SK-N-SH treated with all-trans-retinoic acid at 6 μM for 48 hours (cell line): ENCODE measurements around the gene LRRC7.
A peak's percentile ranks its signal among the peaks of the same experiment; 100 is the strongest.

Source experiments
- ATAC-seq: fragments of 200-7000 bp; cut with Tn5 transposase; 3 replicates; pipeline ENCODE4 v1.9.1; 2020; ENCODE audit warnings: mild to moderate bottlenecking, moderate library complexity
- ARNTL ChIP-seq: fragments of 450-650 bp; formaldehyde crosslinking; IDR thresholded peaks from 2 replicates; pipeline ENCODE4 v1.5.0; 2020; ENCODE audit warnings: low read depth, mild to moderate bottlenecking, moderate library complexity, borderline replicate concordance
- BACH2 ChIP-seq: fragments of 250-450 bp; sonication (Bioruptor Pico); IDR thresholded peaks from 2 replicates; pipeline ENCODE4 v1.9.0; 2021; ENCODE audit warnings: mild to moderate bottlenecking, borderline replicate concordance
- CSDC2 ChIP-seq: fragments of 250-450 bp; sonication (Bioruptor Pico); IDR thresholded peaks from 2 replicates; pipeline ENCODE4 v1.5.0; 2020; ENCODE audit warnings: mild to moderate bottlenecking, moderate library complexity
- ESRRG ChIP-seq: fragments of 250-450 bp; sonication (Bioruptor Pico); IDR thresholded peaks from 2 replicates; pipeline ENCODE4 v1.6.1; 2021; ENCODE audit warnings: mild to moderate bottlenecking
- GLIS3 ChIP-seq: fragments of 250-450 bp; sonication (Bioruptor Pico); IDR thresholded peaks from 2 replicates; pipeline ENCODE4 v1.5.0; 2020; ENCODE audit warnings: mild to moderate bottlenecking, moderate library complexity
- ISL1 ChIP-seq: fragments of 250-450 bp; sonication (Bioruptor Pico); IDR thresholded peaks from 2 replicates; pipeline ENCODE4 v2.1.2; 2022; ENCODE audit warnings: mild to moderate bottlenecking, moderate library complexity
- OSR1 ChIP-seq: fragments of 250-450 bp; sonication (Bioruptor Pico); IDR thresholded peaks from 2 replicates; pipeline ENCODE4 v1.8.0; 2022; ENCODE audit warnings: moderate library complexity, mild to moderate bottlenecking, inconsistent platforms
- PPARA ChIP-seq: fragments of 250-450 bp; sonication (Bioruptor Pico); IDR thresholded peaks from 2 replicates; pipeline ENCODE4 v1.5.0; 2020; ENCODE audit warnings: mild to moderate bottlenecking, borderline replicate concordance
- SNAI2 ChIP-seq: fragments of 250-450 bp; sonication (Bioruptor Pico); IDR thresholded peaks from 2 replicates; pipeline ENCODE4 v1.5.0; 2020; ENCODE audit warnings: mild to moderate bottlenecking, moderate library complexity
- TCF4 ChIP-seq: fragments of 250-450 bp; sonication (Bioruptor Pico); IDR thresholded peaks from 2 replicates; pipeline ENCODE4 v1.8.0; 2021; ENCODE audit warnings: mild to moderate bottlenecking, moderate library complexity, borderline replicate concordance
- TOX ChIP-seq: fragments of 250-450 bp; sonication (Bioruptor Pico); IDR thresholded peaks from 2 replicates; pipeline ENCODE4 v1.8.0; 2021; ENCODE audit warnings: mild to moderate bottlenecking, moderate library complexity, borderline replicate concordance
- ZC3H10 ChIP-seq: fragments of 250-450 bp; sonication (Bioruptor Pico); IDR thresholded peaks from 2 replicates; pipeline ENCODE4 v1.5.1; 2021; ENCODE audit warnings: mild to moderate bottlenecking, moderate library complexity
- ZFP3 ChIP-seq: fragments of 250-450 bp; sonication (Bioruptor Pico); IDR thresholded peaks from 2 replicates; pipeline ENCODE4 v1.5.0; 2020; ENCODE audit warnings: mild to moderate bottlenecking, moderate library complexity
- ZFP30 ChIP-seq: fragments of 450-650 bp; formaldehyde crosslinking; IDR thresholded peaks from 2 replicates; pipeline ENCODE4 v1.5.0; 2022; ENCODE audit warnings: mild to moderate bottlenecking, moderate library complexity
- ZNF565 ChIP-seq: fragments of 450-650 bp; formaldehyde crosslinking; conservative IDR thresholded peaks from 2 replicates; pipeline ENCODE4 v1.5.0; 2020; ENCODE audit warnings: low read depth, mild to moderate bottlenecking, moderate library complexity
- ZNF70 ChIP-seq: fragments of 450-650 bp; formaldehyde crosslinking; IDR thresholded peaks from 2 replicates; pipeline ENCODE4 v1.5.0; 2020; ENCODE audit warnings: mild to moderate bottlenecking, moderate library complexity
- ZNF8 ChIP-seq: fragments of 450-650 bp; formaldehyde crosslinking; IDR thresholded peaks from 2 replicates; pipeline ENCODE4 v1.5.0; 2020; ENCODE audit warnings: mild to moderate bottlenecking, moderate library complexity
- TF ChIP-seq, protein P1 (sequence below): fragments of 250-450 bp; sonication (Bioruptor Pico); IDR thresholded peaks from 2 replicates; pipeline ENCODE4 v1.5.1; 2021; ENCODE audit warnings: mild to moderate bottlenecking, moderate library complexity
- TF ChIP-seq, protein P2 (sequence below): fragments of 250-450 bp; sonication (Bioruptor Pico); IDR thresholded peaks from 2 replicates; pipeline ENCODE4 v1.8.0; 2020; ENCODE audit warnings: mild to moderate bottlenecking, moderate library complexity, borderline replicate concordance
- TF ChIP-seq, protein P3 (sequence below): fragments of 250-450 bp; sonication (Bioruptor Pico); IDR thresholded peaks from 2 replicates; pipeline ENCODE4 v1.5.0; 2020; ENCODE audit warnings: mild to moderate bottlenecking, moderate library complexity
- TF ChIP-seq, protein P4 (sequence below): fragments of 250-450 bp; sonication (Bioruptor Pico); IDR thresholded peaks from 2 replicates; pipeline ENCODE4 v1.8.0; 2021; ENCODE audit warnings: low read depth, mild to moderate bottlenecking, moderate library complexity, borderline replicate concordance
- TF ChIP-seq, protein P5 (sequence below): fragments of 250-450 bp; sonication (Bioruptor Pico); IDR thresholded peaks from 2 replicates; pipeline ENCODE4 v1.5.1; 2020; ENCODE audit warnings: low read depth, mild to moderate bottlenecking, moderate library complexity

The LRRC7 gene

DNA sequence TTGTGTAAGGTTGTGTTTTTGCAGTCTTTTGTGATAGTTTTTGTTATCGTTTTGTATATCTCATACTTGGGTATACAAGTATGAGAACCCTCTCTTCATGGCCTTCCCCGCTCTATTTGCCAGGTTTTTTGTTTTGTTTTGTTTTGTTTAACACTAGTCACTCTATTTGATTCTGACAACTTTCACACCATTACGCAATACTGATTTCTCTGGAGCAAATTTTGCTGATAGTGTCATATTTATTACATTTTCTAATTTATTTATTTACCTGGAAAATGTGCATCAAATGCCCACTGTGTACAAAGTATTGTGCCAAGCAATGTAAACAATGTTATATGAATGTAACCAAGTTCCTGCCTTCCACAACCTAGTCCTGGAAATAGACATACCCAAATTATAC, 547.6 kb downstream of the LRRC7 start:
- no peak for TF ChIP-seq BACH2
- TF ChIP-seq PPARA (CRISPR knock-in tag): no peak
- no peak for TF ChIP-seq ZFP30 (CRISPR knock-in tag)
- no peak for TF ChIP-seq TCF4 (CRISPR knock-in tag)
- TF ChIP-seq GLIS3: no peak
- TF ChIP-seq OSR1 (CRISPR knock-in tag): no peak
- no peak for TF ChIP-seq CSDC2 (CRISPR knock-in tag)
- TF ChIP-seq ZC3H10 (CRISPR knock-in tag): no peak
- TF ChIP-seq ZFP3 (CRISPR knock-in tag): no peak
- TF ChIP-seq, protein P1, sequence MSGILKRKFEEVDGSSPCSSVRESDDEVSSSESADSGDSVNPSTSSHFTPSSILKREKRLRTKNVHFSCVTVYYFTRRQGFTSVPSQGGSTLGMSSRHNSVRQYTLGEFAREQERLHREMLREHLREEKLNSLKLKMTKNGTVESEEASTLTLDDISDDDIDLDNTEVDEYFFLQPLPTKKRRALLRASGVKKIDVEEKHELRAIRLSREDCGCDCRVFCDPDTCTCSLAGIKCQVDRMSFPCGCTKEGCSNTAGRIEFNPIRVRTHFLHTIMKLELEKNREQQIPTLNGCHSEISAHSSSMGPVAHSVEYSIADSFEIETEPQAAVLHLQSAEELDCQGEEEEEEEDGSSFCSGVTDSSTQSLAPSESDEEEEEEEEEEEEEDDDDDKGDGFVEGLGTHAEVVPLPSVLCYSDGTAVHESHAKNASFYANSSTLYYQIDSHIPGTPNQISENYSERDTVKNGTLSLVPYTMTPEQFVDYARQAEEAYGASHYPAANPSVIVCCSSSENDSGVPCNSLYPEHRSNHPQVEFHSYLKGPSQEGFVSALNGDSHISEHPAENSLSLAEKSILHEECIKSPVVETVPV (CRISPR knock-in tag): no peak
- TF ChIP-seq, protein P2, sequence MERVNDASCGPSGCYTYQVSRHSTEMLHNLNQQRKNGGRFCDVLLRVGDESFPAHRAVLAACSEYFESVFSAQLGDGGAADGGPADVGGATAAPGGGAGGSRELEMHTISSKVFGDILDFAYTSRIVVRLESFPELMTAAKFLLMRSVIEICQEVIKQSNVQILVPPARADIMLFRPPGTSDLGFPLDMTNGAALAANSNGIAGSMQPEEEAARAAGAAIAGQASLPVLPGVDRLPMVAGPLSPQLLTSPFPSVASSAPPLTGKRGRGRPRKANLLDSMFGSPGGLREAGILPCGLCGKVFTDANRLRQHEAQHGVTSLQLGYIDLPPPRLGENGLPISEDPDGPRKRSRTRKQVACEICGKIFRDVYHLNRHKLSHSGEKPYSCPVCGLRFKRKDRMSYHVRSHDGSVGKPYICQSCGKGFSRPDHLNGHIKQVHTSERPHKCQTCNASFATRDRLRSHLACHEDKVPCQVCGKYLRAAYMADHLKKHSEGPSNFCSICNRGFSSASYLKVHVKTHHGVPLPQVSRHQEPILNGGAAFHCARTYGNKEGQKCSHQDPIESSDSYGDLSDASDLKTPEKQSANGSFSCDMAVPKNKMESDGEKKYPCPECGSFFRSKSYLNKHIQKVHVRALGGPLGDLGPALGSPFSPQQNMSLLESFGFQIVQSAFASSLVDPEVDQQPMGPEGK (CRISPR knock-in tag): no peak
- TF ChIP-seq TOX (CRISPR knock-in tag): no peak
- TF ChIP-seq ZNF70: no peak
- ATAC-seq: no peak

DNA sequence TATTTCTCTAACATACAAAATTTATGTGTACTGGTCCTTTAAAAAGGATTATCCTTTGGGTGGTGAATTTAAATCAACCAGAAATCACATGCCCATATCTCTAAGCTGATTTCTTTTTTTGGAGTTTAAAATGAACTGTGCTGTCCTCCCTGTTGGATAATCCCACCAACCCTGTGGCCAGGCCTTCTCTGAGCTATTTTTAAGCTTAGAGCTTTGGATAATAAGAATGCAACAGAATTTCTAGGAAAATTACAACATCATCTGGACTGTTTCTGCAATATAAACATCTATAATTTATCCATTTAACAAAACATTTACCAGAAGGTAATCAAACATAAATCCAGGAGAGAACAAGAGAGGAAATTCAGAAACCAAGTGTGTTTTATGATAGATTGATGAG, 549.3 kb downstream of the LRRC7 start:
- ATAC-seq: no peak
- TF ChIP-seq ZC3H10 (CRISPR knock-in tag) (no peak), ZNF8 (CRISPR knock-in tag) (no peak), ESRRG (CRISPR knock-in tag) (no peak), GLIS3 (no peak), TOX (CRISPR knock-in tag) (no peak), ISL1 (CRISPR knock-in tag) (no peak), ZNF565 (no peak)
- TF ChIP-seq, protein P3, sequence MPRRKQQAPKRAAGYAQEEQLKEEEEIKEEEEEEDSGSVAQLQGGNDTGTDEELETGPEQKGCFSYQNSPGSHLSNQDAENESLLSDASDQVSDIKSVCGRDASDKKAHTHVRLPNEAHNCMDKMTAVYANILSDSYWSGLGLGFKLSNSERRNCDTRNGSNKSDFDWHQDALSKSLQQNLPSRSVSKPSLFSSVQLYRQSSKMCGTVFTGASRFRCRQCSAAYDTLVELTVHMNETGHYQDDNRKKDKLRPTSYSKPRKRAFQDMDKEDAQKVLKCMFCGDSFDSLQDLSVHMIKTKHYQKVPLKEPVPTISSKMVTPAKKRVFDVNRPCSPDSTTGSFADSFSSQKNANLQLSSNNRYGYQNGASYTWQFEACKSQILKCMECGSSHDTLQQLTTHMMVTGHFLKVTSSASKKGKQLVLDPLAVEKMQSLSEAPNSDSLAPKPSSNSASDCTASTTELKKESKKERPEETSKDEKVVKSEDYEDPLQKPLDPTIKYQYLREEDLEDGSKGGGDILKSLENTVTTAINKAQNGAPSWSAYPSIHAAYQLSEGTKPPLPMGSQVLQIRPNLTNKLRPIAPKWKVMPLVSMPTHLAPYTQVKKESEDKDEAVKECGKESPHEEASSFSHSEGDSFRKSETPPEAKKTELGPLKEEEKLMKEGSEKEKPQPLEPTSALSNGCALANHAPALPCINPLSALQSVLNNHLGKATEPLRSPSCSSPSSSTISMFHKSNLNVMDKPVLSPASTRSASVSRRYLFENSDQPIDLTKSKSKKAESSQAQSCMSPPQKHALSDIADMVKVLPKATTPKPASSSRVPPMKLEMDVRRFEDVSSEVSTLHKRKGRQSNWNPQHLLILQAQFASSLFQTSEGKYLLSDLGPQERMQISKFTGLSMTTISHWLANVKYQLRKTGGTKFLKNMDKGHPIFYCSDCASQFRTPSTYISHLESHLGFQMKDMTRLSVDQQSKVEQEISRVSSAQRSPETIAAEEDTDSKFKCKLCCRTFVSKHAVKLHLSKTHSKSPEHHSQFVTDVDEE (CRISPR knock-in tag): no peak

DNA sequence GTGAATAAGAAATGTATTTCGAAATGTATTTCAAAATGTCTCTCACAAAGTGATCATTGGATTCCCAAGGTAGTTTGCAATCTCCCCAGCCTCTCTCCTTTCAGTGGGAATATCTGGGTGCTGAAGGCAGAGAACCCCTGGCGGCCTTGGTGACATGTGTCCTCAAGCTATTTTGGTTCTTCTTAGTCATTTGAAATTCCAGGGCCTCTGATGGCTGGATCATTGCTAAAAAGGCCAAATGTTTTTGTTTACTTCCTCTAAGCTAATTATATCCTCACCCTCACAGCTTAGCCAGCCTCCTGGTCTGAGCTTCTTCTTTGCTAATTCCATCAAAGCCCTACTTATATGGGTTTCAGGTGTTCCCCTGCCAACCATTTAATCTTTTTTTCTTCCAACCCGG, 566.4 kb downstream of the LRRC7 start:
- TF ChIP-seq ZC3H10 (CRISPR knock-in tag): no peak
- ATAC-seq: no peak

DNA sequence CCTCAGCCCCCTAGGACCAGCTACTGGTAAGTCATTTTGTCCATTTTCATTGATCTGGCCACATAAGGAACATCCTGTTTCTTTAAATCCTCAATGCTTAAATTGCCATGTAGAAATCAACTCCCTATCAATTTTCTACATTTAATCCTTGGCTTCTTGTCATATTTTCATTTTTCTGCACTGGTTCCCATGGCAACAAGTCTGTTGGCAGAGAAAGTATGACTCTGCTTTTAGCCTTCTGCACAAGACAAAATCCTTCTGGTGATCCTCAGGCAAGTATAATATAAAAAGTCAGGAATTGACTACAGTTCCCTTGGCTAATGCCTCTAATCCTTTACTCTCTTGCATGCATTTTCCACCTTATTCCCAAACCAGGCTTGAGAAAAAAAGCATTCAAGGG, 572.6 kb downstream of the LRRC7 start:
- ATAC-seq: peak; percentile 86
- TF ChIP-seq, protein P4, sequence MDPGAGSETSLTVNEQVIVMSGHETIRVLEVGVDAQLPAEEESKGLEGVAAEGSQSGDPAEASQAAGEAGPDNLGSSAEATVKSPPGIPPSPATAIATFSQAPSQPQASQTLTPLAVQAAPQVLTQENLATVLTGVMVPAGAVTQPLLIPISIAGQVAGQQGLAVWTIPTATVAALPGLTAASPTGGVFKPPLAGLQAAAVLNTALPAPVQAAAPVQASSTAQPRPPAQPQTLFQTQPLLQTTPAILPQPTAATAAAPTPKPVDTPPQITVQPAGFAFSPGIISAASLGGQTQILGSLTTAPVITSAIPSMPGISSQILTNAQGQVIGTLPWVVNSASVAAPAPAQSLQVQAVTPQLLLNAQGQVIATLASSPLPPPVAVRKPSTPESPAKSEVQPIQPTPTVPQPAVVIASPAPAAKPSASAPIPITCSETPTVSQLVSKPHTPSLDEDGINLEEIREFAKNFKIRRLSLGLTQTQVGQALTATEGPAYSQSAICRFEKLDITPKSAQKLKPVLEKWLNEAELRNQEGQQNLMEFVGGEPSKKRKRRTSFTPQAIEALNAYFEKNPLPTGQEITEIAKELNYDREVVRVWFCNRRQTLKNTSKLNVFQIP (CRISPR knock-in tag): no peak
- TF ChIP-seq, protein P5, sequence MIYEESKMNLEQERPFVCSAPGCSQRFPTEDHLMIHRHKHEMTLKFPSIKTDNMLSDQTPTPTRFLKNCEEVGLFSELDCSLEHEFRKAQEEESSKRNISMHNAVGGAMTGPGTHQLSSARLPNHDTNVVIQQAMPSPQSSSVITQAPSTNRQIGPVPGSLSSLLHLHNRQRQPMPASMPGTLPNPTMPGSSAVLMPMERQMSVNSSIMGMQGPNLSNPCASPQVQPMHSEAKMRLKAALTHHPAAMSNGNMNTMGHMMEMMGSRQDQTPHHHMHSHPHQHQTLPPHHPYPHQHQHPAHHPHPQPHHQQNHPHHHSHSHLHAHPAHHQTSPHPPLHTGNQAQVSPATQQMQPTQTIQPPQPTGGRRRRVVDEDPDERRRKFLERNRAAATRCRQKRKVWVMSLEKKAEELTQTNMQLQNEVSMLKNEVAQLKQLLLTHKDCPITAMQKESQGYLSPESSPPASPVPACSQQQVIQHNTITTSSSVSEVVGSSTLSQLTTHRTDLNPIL (CRISPR knock-in tag): no peak
- TF ChIP-seq, protein P3 (CRISPR knock-in tag): no peak
- TF ChIP-seq ZFP3 (CRISPR knock-in tag) (no peak), BACH2 (no peak), ARNTL (CRISPR knock-in tag) (no peak), TCF4 (CRISPR knock-in tag) (no peak), SNAI2 (CRISPR knock-in tag) (no peak)
